Measurements from ENCODE around the gene TBC1D24.

The TBC1D24 gene

GRCh38 chr16:2500430-2500917 lies 25.5 kb downstream of the TBC1D24 start:
- no peak for DNase-seq

DNA sequence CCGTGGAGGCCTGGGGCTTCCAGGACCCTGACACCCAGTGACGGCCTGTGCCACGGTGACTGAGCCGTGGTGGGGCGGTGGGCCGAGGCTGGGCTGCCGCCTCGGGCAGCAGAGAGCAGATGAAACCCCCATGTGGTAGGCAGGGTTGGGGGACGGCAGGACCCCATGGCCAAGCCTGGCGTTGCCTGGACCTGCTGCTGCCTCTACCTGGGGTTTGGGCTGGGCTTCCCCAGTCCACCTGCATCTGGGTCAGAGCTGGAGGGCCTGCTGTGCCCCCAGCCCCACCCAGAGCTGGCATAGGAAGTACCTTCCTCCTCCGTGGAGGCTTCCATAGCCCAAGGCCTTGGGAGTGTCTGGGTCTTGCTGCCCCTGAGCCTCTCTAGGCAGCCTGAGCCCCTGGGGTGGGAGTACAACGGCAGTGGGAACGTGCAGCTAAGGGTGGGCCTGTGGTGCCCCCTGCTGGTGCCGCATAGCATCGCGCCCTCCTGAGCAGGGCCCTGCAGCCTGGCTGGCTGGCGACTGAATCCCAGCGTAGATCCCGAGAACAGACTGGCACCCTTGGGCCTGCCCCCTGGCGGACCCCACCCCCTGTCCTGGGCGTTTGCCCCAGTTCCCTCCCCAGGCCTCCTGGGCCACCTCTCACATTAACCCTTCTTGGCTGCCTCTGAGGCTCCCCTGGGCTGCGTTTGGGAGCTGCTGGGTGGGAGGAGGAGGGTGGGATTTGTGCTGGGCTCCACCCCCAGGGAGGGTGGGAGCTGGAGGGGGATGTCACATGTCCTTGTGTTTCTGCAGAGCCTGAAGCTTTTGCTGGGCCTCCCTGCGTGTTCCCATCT lies 26.2 kb downstream of the TBC1D24 start:
- DNase-seq: peak; percentile 40 to 76 (median 70)

DNA sequence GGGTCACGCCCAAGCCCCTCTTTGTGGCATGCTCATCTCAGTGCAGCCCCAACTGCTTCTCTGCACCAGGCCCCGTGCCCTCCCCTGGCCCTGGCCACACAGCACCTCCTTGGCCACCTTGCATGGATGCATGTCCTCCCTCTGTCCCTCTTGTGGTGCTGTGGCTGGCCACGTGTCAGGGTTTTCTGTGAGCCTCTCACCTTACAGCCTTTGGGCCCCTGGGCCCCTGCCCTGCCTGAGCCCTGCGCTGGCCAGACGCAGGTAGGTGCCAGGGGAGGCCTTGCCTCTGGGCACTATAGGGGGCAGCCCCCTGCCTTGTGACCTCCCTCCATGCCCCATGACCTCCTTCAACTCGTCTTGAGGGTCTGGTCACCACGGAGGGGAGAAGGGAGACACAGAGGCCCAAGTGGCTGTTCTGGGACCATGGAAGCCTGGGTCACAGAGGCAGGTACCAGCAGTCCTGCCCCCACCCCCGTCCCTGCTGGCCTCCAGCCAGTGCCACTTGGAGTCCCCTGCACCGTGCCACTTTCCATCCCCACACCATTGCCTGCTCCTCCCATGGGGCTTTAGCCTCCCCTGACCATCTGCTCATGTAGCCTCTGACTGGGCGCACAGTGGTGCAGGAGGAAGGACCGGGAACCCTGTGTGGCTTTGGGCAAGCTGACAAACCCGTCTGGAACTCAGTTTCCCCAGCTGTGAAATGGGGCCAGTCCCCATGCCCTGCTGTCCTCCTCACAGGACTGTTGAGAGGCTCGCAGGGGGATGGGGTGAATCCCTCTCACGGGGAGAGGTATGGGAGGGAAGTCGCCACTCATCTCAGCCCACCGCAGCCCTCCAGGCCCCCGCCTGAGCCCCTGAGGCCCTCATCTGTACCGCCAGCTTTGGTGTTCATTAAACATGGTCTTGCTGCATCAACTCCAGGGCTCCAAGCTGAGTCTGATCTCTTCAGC lies 27.3 kb downstream of the TBC1D24 start:
- no peak for DNase-seq

DNA sequence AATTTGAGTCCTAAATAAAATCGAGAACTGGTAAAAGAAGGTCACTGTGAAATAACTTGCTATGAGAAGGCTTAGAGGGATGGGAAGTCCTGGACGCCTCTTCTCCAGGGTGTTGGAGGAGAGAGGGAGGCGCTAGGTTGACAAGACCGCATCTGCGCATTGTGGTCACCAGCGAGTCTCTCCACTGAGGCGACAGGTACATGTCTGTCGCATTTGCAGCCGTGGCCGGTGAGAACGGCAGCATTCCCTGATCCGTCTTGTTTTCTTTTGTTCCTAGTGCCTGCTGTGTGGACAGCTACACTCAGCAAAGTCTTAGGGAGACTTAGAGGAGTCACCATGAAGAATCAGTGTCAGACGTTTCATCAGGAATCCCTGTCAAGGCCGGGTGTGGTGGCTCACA lies 30.8 kb downstream of the TBC1D24 start:
- DNase-seq: no peak

- no peak for DNase-seq
Measured at GRCh38 chr16:2507052-2507659, 32.2 kb downstream of the TBC1D24 start.

DNA sequence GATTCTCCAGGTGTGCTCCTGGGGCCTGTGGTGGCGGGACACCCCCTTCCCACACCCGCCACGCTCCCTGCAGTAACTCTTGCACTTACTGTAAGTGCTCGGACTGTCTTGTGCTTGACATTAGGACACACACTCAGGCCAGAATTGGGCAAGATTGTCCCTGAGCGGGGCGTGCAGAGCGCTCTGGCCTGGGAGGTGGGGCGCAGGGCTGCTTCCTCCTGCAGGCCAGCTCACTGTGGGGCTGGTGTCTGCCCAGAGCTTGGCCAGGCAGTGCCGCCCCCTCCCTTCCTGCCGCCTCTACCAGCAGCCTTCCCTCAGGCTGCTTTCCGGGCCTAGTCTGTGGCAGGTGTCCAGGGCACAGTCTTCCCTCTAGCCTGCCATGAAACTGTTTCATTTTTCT lies 32.7 kb downstream of the TBC1D24 start:
- DNase-seq: no peak

DNA sequence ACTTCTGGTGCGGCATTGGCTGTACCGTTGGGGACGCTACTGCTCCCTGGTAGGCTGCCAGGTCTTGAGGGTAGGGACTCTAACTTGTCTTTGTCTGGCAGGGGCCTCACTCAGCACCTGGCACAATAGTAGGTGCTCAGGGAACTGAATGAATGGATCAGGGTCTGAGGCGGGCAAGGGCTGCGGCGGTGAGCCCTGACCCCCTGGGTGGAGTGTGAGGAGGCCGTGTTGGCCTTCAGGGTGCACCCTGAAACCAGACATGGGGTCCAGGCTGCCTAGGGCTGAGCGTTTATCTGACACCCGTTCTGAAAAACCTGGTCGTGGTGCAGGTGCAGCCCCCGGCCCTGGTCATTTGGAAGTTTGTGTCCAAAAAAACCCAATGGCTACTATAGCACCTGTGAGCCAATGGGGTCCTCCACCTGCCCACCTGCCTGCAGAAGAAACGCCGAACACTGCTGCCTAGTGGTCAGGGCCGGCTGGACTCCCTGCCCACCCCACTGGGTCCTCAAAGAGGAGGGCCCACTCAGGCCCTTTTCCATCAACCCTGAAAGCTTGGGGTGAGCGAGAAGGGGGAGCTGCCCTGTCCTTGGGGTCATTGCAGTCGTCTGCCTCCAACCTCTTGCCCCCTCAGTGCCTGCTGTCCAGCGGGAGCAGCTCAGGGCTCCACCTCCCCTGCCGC lies 33.9 kb downstream of the TBC1D24 start:
- DNase-seq: no peak

DNA sequence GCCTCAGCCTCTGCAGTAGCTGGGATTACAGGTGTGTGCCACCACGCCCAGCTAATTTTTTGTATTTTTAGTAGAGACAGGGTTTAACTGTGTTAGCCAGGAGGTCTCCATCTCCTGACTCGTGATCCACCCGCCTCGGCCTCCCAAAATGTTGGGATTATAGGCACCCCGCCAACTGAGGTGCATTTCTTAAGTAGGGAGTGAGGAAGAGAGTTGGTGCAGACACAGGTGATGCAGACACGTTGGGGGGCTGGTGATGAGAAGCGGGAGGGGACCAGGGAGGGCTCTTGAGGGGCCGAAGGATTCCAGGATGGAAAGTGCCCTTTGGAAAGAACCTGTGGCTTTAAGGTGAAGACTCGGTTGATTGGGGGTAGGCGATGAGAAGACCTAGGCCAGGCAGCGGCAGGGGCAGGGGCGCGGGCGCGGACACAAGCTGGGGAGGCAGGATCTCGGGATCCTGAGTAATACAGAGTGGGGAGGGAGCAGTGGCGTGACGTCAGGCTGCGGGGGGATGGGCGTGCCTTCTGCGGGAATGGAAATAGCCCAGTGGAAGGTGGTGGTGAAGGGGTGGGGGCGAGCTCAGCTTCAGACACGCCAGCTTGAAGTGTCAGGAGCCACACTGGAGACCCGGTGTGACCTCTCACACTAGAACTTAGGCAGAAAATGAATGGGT lies 36.3 kb downstream of the TBC1D24 start:
- no peak for DNase-seq

DNA sequence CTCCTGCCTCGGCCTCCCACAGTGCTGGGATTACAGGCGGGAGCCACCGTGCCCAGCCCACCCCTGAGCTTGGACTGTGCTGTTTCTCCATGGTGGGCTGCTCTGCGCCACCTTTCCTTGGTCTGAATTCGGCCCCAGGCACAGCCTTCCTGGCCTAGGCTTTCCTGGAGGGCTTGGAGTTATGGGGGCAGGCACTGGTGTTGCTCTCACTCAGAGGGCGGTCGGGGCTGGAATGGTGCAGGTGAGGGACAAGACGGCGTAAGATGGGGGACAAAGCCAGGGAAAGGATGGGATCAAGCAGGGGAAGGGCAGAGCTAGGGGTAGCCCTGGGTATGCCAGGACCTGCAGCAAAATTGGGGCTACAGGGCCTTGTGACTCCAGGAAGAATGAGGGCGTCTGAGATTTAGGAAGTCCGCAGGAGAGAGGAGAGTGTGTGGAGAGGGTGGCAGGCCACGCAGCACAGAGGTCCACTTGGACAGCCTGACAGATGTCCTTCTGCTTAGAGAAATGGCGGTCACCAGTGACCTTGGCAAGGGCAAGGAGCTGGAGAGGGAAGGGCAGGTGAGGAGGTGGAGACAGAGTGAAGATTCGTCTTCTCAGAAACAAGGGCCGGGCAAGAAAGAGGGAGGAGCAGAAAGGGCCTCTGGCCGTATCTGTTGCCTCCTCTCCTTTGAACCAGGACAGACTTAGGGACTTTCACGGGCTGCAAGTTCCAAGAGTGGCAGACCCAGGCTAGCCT lies 37.2 kb downstream of the TBC1D24 start:
- no peak for DNase-seq

- no peak for DNase-seq
Measured at GRCh38 chr16:2512735-2513404, 37.9 kb downstream of the TBC1D24 start.

- DNase-seq: peak; percentile 82 to 93 (median 88)
Measured at GRCh38 chr16:2513405-2514332, 38.7 kb downstream of the TBC1D24 start, which contains the start of gene ATP6V0C. ATP6V0C (plus strand) TSS chr16:2513952; CDS start chr16:2514104, 152 bp downstream.

GRCh38 chr16:2514333-2515179 lies 39.6 kb downstream of the TBC1D24 start:
- DNase-seq: no peak

- DNase-seq: no peak
Measured at GRCh38 chr16:2515180-2515851, 40.4 kb downstream of the TBC1D24 start.

DNA sequence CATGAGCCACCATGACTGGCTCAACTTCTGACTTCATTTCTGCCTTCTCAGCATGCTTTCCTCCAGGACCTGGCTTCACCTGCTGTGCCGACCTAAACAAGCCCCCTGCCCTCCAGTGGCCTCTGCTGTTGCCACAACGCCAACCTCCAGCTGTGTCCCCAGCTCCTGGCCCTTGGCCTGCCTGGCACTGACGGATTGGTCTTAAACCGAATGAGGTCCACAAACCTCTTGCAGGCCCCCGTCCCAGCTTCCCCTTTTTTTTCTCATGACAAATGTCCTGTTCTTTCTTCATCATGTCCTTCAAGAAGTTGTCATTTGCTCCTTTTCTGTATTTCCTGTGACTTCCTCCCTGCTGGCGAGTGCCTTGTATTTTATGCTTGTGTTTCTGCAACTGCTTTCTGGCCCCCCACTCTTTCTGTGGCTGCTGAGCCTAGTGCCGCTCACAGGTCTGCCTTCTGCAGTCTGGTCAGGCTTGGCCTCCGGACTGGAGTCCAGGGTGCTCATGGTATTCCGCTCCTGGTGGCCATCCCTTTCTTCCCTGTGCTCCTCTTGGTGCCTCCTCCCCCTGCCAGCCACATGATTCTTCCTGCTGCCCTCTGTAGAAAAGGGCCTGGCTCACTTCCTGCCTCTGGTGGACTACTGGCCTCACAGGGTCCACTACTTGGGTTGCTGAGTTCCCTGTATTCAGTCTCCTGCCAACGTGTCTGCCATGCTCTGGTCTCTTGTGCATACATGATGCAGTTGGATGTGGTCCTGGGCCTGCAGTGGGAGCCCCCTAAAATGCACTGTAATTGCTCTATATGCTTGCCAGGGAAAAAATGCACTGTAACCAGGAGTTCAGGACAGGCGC lies 41.7 kb downstream of the TBC1D24 start:
- no peak for DNase-seq

GRCh38 chr16:2517954-2518605 lies 43.2 kb downstream of the TBC1D24 start:
- no peak for DNase-seq
